ENCODE measurements around the gene IFI35.
A peak's percentile ranks its signal among the peaks of the same experiment; 100 is the strongest.

Gene IFI35

DNA sequence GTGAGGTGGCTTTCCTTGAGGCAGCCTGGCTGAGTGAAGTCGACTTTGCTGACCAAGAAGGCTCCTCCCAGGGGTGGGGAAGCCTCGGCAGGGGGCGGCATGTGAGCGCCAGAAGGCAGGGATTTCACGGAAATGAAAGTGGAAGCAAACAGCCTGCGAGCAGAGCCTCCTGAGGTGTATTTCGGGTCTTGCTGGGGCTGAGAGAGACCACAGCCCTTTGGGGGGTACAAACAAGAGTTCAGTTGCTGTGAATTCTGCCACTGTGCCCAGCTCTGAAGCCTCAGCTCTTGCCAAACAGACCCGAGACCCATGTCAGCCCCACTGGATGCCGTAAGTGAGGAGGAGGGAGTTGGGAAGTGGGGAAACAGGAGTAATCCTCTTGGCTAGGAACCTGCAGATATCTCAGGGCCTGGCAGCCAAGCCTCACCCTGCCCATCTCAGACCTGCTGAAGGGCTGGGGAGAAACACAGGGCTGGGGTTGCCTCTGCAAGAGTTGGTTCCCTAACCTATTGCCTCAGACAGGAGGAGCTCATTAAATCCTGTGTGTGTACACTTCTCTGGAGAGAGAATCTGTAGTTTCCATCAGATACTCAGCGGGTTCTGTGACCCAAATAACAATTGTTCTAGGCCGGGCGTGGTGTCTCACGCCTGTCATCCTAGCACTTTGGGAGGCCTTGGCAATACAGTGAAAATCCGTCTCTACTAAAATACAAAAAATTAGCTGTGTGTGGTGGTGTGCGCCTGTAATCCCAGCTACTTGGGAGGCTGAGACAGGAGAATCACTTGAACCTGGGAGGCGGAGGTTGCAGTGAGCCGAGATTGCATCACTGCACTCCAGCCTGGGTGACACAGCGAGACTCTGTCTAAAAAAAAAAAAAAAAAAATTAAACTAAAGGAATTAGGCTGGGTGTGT lies at the start of gene IFI35 (continued):
- no peak for TF ChIP-seq INSM2 (tag by site-specific recombination; IDR thresholded peaks at IDR 0.05)
- TF ChIP-seq ZNF555 (tag by site-specific recombination; conservative IDR thresholded peaks at IDR 0.05) = no peak
- no peak for TF ChIP-seq TSHZ1 (tag by site-specific recombination; IDR thresholded peaks at IDR 0.05; ENCODE audit: borderline replicate concordance)
- TF ChIP-seq ZBTB17 (tag by site-specific recombination; IDR thresholded peaks at IDR 0.05) = peak; percentile 59
- no peak for TF ChIP-seq ZNF777 (tag by site-specific recombination; IDR thresholded peaks at IDR 0.05; ENCODE audit: borderline replicate concordance)
- peak; percentile 76 for TF ChIP-seq CTCF (tag by site-specific recombination; IDR thresholded peaks at IDR 0.05)
- peak; percentile 44 for TF ChIP-seq ZNF654 (tag by site-specific recombination; IDR thresholded peaks at IDR 0.05; ENCODE audit: low read depth)
- TF ChIP-seq ZNF311 (tag by site-specific recombination; IDR thresholded peaks at IDR 0.05; ENCODE audit: borderline replicate concordance) = no peak
- TF ChIP-seq ZNF670 (tag by site-specific recombination; IDR thresholded peaks at IDR 0.05; ENCODE audit: low read depth) = no peak
- TF ChIP-seq YY1 (tag by site-specific recombination; IDR thresholded peaks at IDR 0.05) = no peak
- TF ChIP-seq, protein P1, sequence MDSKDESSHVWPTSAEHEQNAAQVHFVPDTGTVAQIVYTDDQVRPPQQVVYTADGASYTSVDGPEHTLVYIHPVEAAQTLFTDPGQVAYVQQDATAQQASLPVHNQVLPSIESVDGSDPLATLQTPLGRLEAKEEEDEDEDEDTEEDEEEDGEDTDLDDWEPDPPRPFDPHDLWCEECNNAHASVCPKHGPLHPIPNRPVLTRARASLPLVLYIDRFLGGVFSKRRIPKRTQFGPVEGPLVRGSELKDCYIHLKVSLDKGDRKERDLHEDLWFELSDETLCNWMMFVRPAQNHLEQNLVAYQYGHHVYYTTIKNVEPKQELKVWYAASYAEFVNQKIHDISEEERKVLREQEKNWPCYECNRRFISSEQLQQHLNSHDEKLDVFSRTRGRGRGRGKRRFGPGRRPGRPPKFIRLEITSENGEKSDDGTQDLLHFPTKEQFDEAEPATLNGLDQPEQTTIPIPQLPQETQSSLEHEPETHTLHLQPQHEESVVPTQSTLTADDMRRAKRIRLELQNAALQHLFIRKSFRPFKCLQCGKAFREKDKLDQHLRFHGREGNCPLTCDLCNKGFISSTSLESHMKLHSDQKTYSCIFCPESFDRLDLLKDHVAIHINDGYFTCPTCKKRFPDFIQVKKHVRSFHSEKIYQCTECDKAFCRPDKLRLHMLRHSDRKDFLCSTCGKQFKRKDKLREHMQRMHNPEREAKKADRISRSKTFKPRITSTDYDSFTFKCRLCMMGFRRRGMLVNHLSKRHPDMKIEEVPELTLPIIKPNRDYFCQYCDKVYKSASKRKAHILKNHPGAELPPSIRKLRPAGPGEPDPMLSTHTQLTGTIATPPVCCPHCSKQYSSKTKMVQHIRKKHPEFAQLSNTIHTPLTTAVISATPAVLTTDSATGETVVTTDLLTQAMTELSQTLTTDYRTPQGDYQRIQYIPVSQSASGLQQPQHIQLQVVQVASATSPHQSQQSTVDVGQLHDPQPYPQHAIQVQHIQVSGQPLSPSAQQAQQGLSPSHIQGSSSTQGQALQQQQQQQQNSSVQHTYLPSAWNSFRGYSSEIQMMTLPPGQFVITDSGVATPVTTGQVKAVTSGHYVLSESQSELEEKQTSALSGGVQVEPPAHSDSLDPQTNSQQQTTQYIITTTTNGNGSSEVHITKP (tag by site-specific recombination; IDR thresholded peaks at IDR 0.05) = peak; percentile 65
- TF ChIP-seq KLF7 (tag by site-specific recombination; IDR thresholded peaks at IDR 0.05; ENCODE audit: borderline replicate concordance) = no peak; the same call in 1 of the 2 replicates
- TF ChIP-seq ZNF140 (tag by site-specific recombination; IDR thresholded peaks at IDR 0.05) = no peak
- no peak for TF ChIP-seq ZBTB20 (tag by site-specific recombination; IDR thresholded peaks at IDR 0.05)
- TF ChIP-seq ZNF350 (tag by site-specific recombination; IDR thresholded peaks at IDR 0.05) = no peak
- no peak for TF ChIP-seq REST (tag by site-specific recombination; IDR thresholded peaks at IDR 0.05)
- TF ChIP-seq ZNF202 (tag by site-specific recombination; IDR thresholded peaks at IDR 0.05; ENCODE audit: borderline replicate concordance) = no peak
- TF ChIP-seq ZNF548 (tag by site-specific recombination; IDR thresholded peaks at IDR 0.05) = no peak
- TF ChIP-seq ZNF701 (tag by site-specific recombination; IDR thresholded peaks at IDR 0.05) = no peak
- TF ChIP-seq ZNF624 (tag by site-specific recombination; IDR thresholded peaks at IDR 0.05) = no peak
- TF ChIP-seq ZNF704 (tag by site-specific recombination; IDR thresholded peaks at IDR 0.05) = no peak

Data from HEK293 (cell line).